HEK293 (cell line): Measurements from ENCODE around the gene HMCN2.

ENCODE experiments used
- ATF2 ChIP-seq: fragments of 450-650 bp; formaldehyde crosslinking; IDR thresholded peaks from 2 replicates; pipeline ENCODE4 v1.5.1; 2016; ENCODE audit warnings: missing biosample characterization, missing genetic modification characterization, low read depth
- IKZF3 ChIP-seq: fragments of 450-650 bp; IDR thresholded peaks from 2 replicates; pipeline ENCODE4 v1.5.0; 2018; ENCODE audit warnings: missing biosample characterization, mild to moderate bottlenecking, missing genetic modification characterization, moderate library complexity
- KLF16 ChIP-seq: fragments of 450-650 bp; formaldehyde crosslinking; IDR thresholded peaks from 2 replicates; pipeline ENCODE4 v1.5.1; 2017; ENCODE audit warnings: missing biosample characterization, missing genetic modification characterization
- KLF8 ChIP-seq: fragments of 450-650 bp; formaldehyde crosslinking; IDR thresholded peaks from 2 replicates; pipeline ENCODE4 v1.5.1; 2016; ENCODE audit warnings: missing biosample characterization, missing genetic modification characterization
- PRDM1 ChIP-seq: fragments of 450-650 bp; formaldehyde crosslinking; IDR thresholded peaks from 2 replicates; pipeline ENCODE4; 2016; ENCODE audit warnings: missing biosample characterization, missing genetic modification characterization
- SP3 ChIP-seq: fragments of 450-650 bp; formaldehyde crosslinking; IDR thresholded peaks from 2 replicates; pipeline ENCODE4 v1.5.1; 2016; ENCODE audit warnings: missing biosample characterization, missing genetic modification characterization
- ZBTB21 ChIP-seq: fragments of 450-650 bp; formaldehyde crosslinking; IDR thresholded peaks from 2 replicates; pipeline ENCODE4 v1.5.1; 2017; ENCODE audit warnings: missing biosample characterization, missing genetic modification characterization
- ZBTB48 ChIP-seq: fragments of 450-650 bp; formaldehyde crosslinking; IDR thresholded peaks from 2 replicates; pipeline ENCODE4 v1.5.1; 2016; ENCODE audit warnings: missing biosample characterization, missing genetic modification characterization
- ZBTB6 ChIP-seq: fragments of 450-650 bp; formaldehyde crosslinking; IDR thresholded peaks from 2 replicates; pipeline ENCODE4 v1.5.1; 2017; ENCODE audit warnings: missing biosample characterization, missing genetic modification characterization
- ZEB2 ChIP-seq: fragments of 450-650 bp; formaldehyde crosslinking; IDR thresholded peaks from 2 replicates; pipeline ENCODE4 v1.5.1; 2016; ENCODE audit warnings: missing biosample characterization, missing genetic modification characterization
- ZNF132 ChIP-seq: fragments of 450-650 bp; formaldehyde crosslinking; IDR thresholded peaks from 2 replicates; pipeline ENCODE4 v1.5.1; 2017; ENCODE audit warnings: missing biosample characterization, missing genetic modification characterization, borderline replicate concordance
- ZNF19 ChIP-seq: fragments of 450-650 bp; formaldehyde crosslinking; IDR thresholded peaks from 2 replicates; pipeline ENCODE4; 2016; ENCODE audit warnings: missing biosample characterization, missing genetic modification characterization, low read depth
- ZNF223 ChIP-seq: fragments of 450-650 bp; formaldehyde crosslinking; IDR thresholded peaks from 2 replicates; pipeline ENCODE4 v1.5.1; 2016; ENCODE audit warnings: missing biosample characterization, missing genetic modification characterization
- ZNF24 ChIP-seq: fragments of 450-650 bp; formaldehyde crosslinking; IDR thresholded peaks from 2 replicates; pipeline ENCODE4 v1.5.1; 2016; ENCODE audit warnings: missing biosample characterization, missing genetic modification characterization
- ZNF324 ChIP-seq: fragments of 450-650 bp; formaldehyde crosslinking; IDR thresholded peaks from 2 replicates; pipeline ENCODE4 v1.5.1; 2016; ENCODE audit warnings: missing biosample characterization, missing genetic modification characterization
- ZNF335 ChIP-seq: fragments of 450-650 bp; formaldehyde crosslinking; conservative IDR thresholded peaks from 2 replicates; pipeline ENCODE4 v1.5.1; 2016; ENCODE audit warnings: missing biosample characterization, missing genetic modification characterization
- ZNF398 ChIP-seq: fragments of 450-650 bp; formaldehyde crosslinking; IDR thresholded peaks from 2 replicates; pipeline ENCODE4 v1.5.1; 2017; ENCODE audit warnings: missing biosample characterization, missing genetic modification characterization
- ZNF416 ChIP-seq: fragments of 450-650 bp; formaldehyde crosslinking; IDR thresholded peaks from 2 replicates; pipeline ENCODE4 v1.5.1; 2016; ENCODE audit warnings: missing biosample characterization, missing genetic modification characterization
- ZNF449 ChIP-seq: fragments of 450-650 bp; formaldehyde crosslinking; IDR thresholded peaks from 2 replicates; pipeline ENCODE4 v1.5.1; 2017; ENCODE audit warnings: missing biosample characterization, mild to moderate bottlenecking, missing genetic modification characterization, moderate library complexity
- ZNF48 ChIP-seq: fragments of 450-650 bp; formaldehyde crosslinking; IDR thresholded peaks from 2 replicates; pipeline ENCODE4 v1.5.1; 2016; ENCODE audit warnings: missing biosample characterization, missing genetic modification characterization
- ZNF488 ChIP-seq: fragments of 450-650 bp; formaldehyde crosslinking; IDR thresholded peaks from 2 replicates; pipeline ENCODE4 v1.5.1; 2016; ENCODE audit warnings: missing biosample characterization, missing genetic modification characterization
- ZNF513 ChIP-seq: fragments of 450-650 bp; IDR thresholded peaks from 2 replicates; pipeline ENCODE4 v1.5.1; 2018; ENCODE audit warnings: missing biosample characterization, missing genetic modification characterization
- ZNF580 ChIP-seq: fragments of 450-650 bp; formaldehyde crosslinking; IDR thresholded peaks from 2 replicates; pipeline ENCODE4 v1.5.1; 2016; ENCODE audit warnings: missing biosample characterization, missing genetic modification characterization
- ZNF600 ChIP-seq: fragments of 450-650 bp; formaldehyde crosslinking; IDR thresholded peaks from 2 replicates; pipeline ENCODE4 v1.5.1; 2016; ENCODE audit warnings: missing biosample characterization, missing genetic modification characterization
- ZNF645 ChIP-seq: fragments of 450-650 bp; formaldehyde crosslinking; IDR thresholded peaks from 2 replicates; pipeline ENCODE4; 2016; ENCODE audit warnings: missing biosample characterization, missing genetic modification characterization
- ZNF658 ChIP-seq: fragments of 450-650 bp; formaldehyde crosslinking; IDR thresholded peaks from 2 replicates; pipeline ENCODE4; 2016; ENCODE audit warnings: missing biosample characterization, missing genetic modification characterization
- ZNF701 ChIP-seq: fragments of 450-650 bp; formaldehyde crosslinking; IDR thresholded peaks from 2 replicates; pipeline ENCODE4 v1.5.1; 2016; ENCODE audit warnings: missing biosample characterization, missing genetic modification characterization
- ZNF776 ChIP-seq: fragments of 450-650 bp; formaldehyde crosslinking; IDR thresholded peaks from 2 replicates; pipeline ENCODE4 v1.5.0; 2017; ENCODE audit warnings: missing biosample characterization, missing genetic modification characterization, borderline replicate concordance
- ZNF830 ChIP-seq: fragments of 450-650 bp; IDR thresholded peaks from 2 replicates; pipeline ENCODE4 v1.5.0; 2018; ENCODE audit warnings: missing biosample characterization, missing genetic modification characterization, low read depth, mild to moderate bottlenecking, moderate library complexity
- ZNF843 ChIP-seq: fragments of 450-650 bp; formaldehyde crosslinking; IDR thresholded peaks from 2 replicates; pipeline ENCODE4 v1.5.1; 2016; ENCODE audit warnings: missing biosample characterization, missing genetic modification characterization
- ZSCAN16 ChIP-seq: fragments of 450-650 bp; formaldehyde crosslinking; IDR thresholded peaks from 2 replicates; pipeline ENCODE4 v1.5.1; 2016; ENCODE audit warnings: missing biosample characterization, missing genetic modification characterization
- ZSCAN23 ChIP-seq: fragments of 450-650 bp; formaldehyde crosslinking; IDR thresholded peaks from 2 replicates; pipeline ENCODE4 v1.5.1; 2016; ENCODE audit warnings: missing biosample characterization, missing genetic modification characterization
- ZSCAN30 ChIP-seq: fragments of 450-650 bp; IDR thresholded peaks from 2 replicates; pipeline ENCODE4 v1.5.1; 2018; ENCODE audit warnings: missing biosample characterization, mild to moderate bottlenecking, missing genetic modification characterization, moderate library complexity

HMCN2 gene

GRCh38 chr9:130287736-130288135 is 22.2 kb downstream of the HMCN2 start (continued):
- no peak for TF ChIP-seq ZNF645
- peak; percentile 81 for TF ChIP-seq ZNF324 (tag by site-specific recombination)
- peak; percentile 37; the same call in 1 of the 2 replicates for TF ChIP-seq ZNF513
- no peak for TF ChIP-seq ZNF776 (tag by site-specific recombination)
- no peak for TF ChIP-seq ZNF132 (tag by site-specific recombination)
- peak; percentile 97 for TF ChIP-seq ZNF843 (tag by site-specific recombination)
- TF ChIP-seq ZNF488 = peak; percentile 95
- TF ChIP-seq ZSCAN23 (tag by site-specific recombination) = no peak
- TF ChIP-seq ZBTB6 (tag by site-specific recombination) = peak; percentile 74; the same call in 1 of the 2 replicates
- no peak for TF ChIP-seq ZNF48 (tag by site-specific recombination)
- no peak for TF ChIP-seq ZNF658
- TF ChIP-seq ZNF19 (tag by site-specific recombination) = no peak
- TF ChIP-seq ZNF335 = 0 out of 2 replicates have a peak, but pooled peaks have one; percentile 38
- TF ChIP-seq ZBTB48 (tag by site-specific recombination) = peak; percentile 91
- no peak for TF ChIP-seq ATF2 (tag by site-specific recombination)
- no peak for TF ChIP-seq SP3 (tag by site-specific recombination)
- TF ChIP-seq KLF8 = no peak
- TF ChIP-seq ZBTB21 = no peak
- TF ChIP-seq ZNF398 (tag by site-specific recombination) = peak; percentile 69
- TF ChIP-seq ZNF830 = no peak
- TF ChIP-seq ZNF24 (tag by site-specific recombination) = 0 out of 2 replicates have a peak, but pooled peaks have one; percentile 26
- TF ChIP-seq PRDM1 (tag by site-specific recombination) = no peak
- TF ChIP-seq ZNF580 = peak; percentile 97
- peak; percentile 86 for TF ChIP-seq ZSCAN30 (tag by site-specific recombination)
- 0 out of 2 replicates have a peak, but pooled peaks have one; percentile 39 for TF ChIP-seq KLF16 (tag by site-specific recombination)
- no peak for TF ChIP-seq ZNF701 (tag by site-specific recombination)
- peak; percentile 85 for TF ChIP-seq ZEB2 (tag by site-specific recombination)
- TF ChIP-seq ZNF600 (tag by site-specific recombination) = no peak
- TF ChIP-seq ZNF449 (tag by site-specific recombination) = no peak
- TF ChIP-seq ZSCAN16 (tag by site-specific recombination) = peak; percentile 65; the same call in 1 of the 2 replicates
- peak; percentile 93 for TF ChIP-seq IKZF3
- TF ChIP-seq ZNF223 (tag by site-specific recombination) = no peak
- TF ChIP-seq ZNF416 = no peak
